Measurements from ENCODE around the gene HIVEP3.
A peak's percentile ranks its signal among the peaks of the same experiment; 100 is the strongest.

HIVEP3 gene

GRCh38 chr1:41891199-41891896 lies 27.4 kb downstream of the HIVEP3 start:
- peak in 2 of 4 experiments; percentile 31 to 33 for DNase-seq

GRCh38 chr1:41890825-41891198 lies 27.9 kb downstream of the HIVEP3 start:
- no peak for DNase-seq

- no peak for DNase-seq
Measured at GRCh38 chr1:41889506-41890414, 29.0 kb downstream of the HIVEP3 start.

GRCh38 chr1:41888756-41889155 lies 30.0 kb downstream of the HIVEP3 start:
- DNase-seq = no peak

GRCh38 chr1:41887365-41887764 lies 31.4 kb downstream of the HIVEP3 start:
- no peak for DNase-seq

GRCh38 chr1:41884256-41885230 lies 34.2 kb downstream of the HIVEP3 start:
- no peak for DNase-seq

GRCh38 chr1:41883507-41883906 lies 35.2 kb downstream of the HIVEP3 start:
- DNase-seq = no peak

- DNase-seq = no peak
Measured at GRCh38 chr1:41882486-41882885, 36.2 kb downstream of the HIVEP3 start.

- DNase-seq = no peak
Measured at GRCh38 chr1:41882068-41882477, 36.6 kb downstream of the HIVEP3 start.

GRCh38 chr1:41880950-41881885 lies 37.5 kb downstream of the HIVEP3 start:
- DNase-seq = no peak

- DNase-seq = no peak
Measured at GRCh38 chr1:41880261-41880660, 38.5 kb downstream of the HIVEP3 start.

- DNase-seq = no peak
Measured at GRCh38 chr1:41879617-41880016, 39.1 kb downstream of the HIVEP3 start.

GRCh38 chr1:41878911-41879310 lies 39.8 kb downstream of the HIVEP3 start:
- no peak for DNase-seq

- DNase-seq = no peak
Measured at GRCh38 chr1:41878495-41878894, 40.2 kb downstream of the HIVEP3 start.

GRCh38 chr1:41876576-41877445 lies 41.9 kb downstream of the HIVEP3 start:
- DNase-seq = no peak

GRCh38 chr1:41875487-41875886 lies 43.2 kb downstream of the HIVEP3 start:
- no peak for DNase-seq

GRCh38 chr1:41874903-41875411 lies 43.8 kb downstream of the HIVEP3 start:
- DNase-seq = no peak

GRCh38 chr1:41874151-41874719 lies 44.5 kb downstream of the HIVEP3 start:
- no peak for DNase-seq

GRCh38 chr1:41872074-41872473 lies 46.6 kb downstream of the HIVEP3 start:
- DNase-seq = no peak

- DNase-seq = no peak
Measured at GRCh38 chr1:41870076-41870562, 48.6 kb downstream of the HIVEP3 start.
